T-cell (primary cell): Measurements from ENCODE around the gene ARF3. TPM values are rescaled to one million over a fixed set of nuclear protein-coding genes. Genes with fewer than 3 reads are reported as not detected.

Experiments used
- ATAC-seq, 4 experiments: fragments of 200-7000 bp in 3 of 4; fragments of 150-1000 bp in 1 of 4; cut with Tn5 transposase; replicated peaks in 1 of 4; 1 replicate in 3 of 4; 2 replicates in 1 of 4; pipeline ENCODE4 v1.10.0; 2021; ENCODE audit warnings: moderate library complexity in 3 of 4, mild to moderate bottlenecking in 2 of 4, moderate number of reproducible peaks in 1 of 4
- CTCF ChIA-PET, 2 donors: fragments of 300-600 bp; sonication (Branson Sonifier 250); formaldehyde crosslinking; loops; one replicate each; lab custom pipeline; 2022; ENCODE audit warnings: antibody characterized with exemption in 2 of 2; lab: Charles Lee
- POLR2A ChIA-PET, 2 donors: fragments of 300-600 bp; sonication (Branson Sonifier 250); formaldehyde crosslinking; loops; one replicate each; lab custom pipeline; 2022; ENCODE audit warnings: antibody characterized with exemption in 2 of 2; lab: Charles Lee
- DNase-seq, 35 experiments: peaks; one replicate each; pipeline versions ENCODE4 v3.0.0 to v3.0.0-alpha.2; 2013 to 2023
- H3K27ac ChIP-seq: one replicate; pipeline ENCODE4 v1.5.1; 2013; ENCODE audit warnings: low read length
- H3K27me3 ChIP-seq, 2 experiments: replicated peaks in 1 of 2; 1 replicate in 1 of 2; 2 replicates in 1 of 2; pipeline versions ENCODE4 v1.6.1 to v1.7.0; 2013; ENCODE audit warnings: low read length in 1 of 2, mixed read lengths in 1 of 2; ENCODE audit not compliant: control insufficient read depth in 2 of 2, insufficient read depth in 2 of 2; ENCODE audit errors: extremely low read depth in 1 of 2
- H3K36me3 ChIP-seq, 2 donors: 1 replicate in 1 of 2; 2 replicates in 1 of 2; pipeline versions ENCODE4 v1.6.1 to v1.7.0; 2013; ENCODE audit warnings: low read length in 1 of 2; ENCODE audit not compliant: control insufficient read depth in 2 of 2, insufficient read depth in 1 of 2; ENCODE audit errors: extremely low read depth in 1 of 2
- H3K4me1 ChIP-seq, 2 experiments: 1 replicate in 1 of 2; 2 replicates in 1 of 2; pipeline versions ENCODE4 v1.6.1 to v1.7.0; 2013; ENCODE audit warnings: low read length in 2 of 2, mixed read lengths in 1 of 2; ENCODE audit not compliant: insufficient read depth in 2 of 2, control insufficient read depth in 1 of 2; ENCODE audit errors: extremely low read depth in 1 of 2
- H3K4me3 ChIP-seq, 2 donors: 1 replicate in 1 of 2; 2 replicates in 1 of 2; pipeline versions ENCODE4 v1.5.1 to v1.7.0; 2013; ENCODE audit warnings: mild to moderate bottlenecking in 2 of 2, low read length in 1 of 2, moderate library complexity in 1 of 2; ENCODE audit not compliant: control insufficient read depth in 1 of 2; ENCODE audit errors: extremely low read depth in 1 of 2
- H3K9me3 ChIP-seq: 2 replicates; pipeline ENCODE4 v1.7.0; 2013
- H3K27ac Mint-ChIP-seq, 2 donors: one replicate each; pipeline ENCODE4 v1.8.0; 2020 to 2021; ENCODE audit warnings: mild to moderate bottlenecking in 2 of 2, mixed read lengths in 2 of 2
- H3K27me3 Mint-ChIP-seq, 2 donors: one replicate each; pipeline ENCODE4 v1.8.0; 2021 to 2022; ENCODE audit warnings: mixed read lengths in 2 of 2
- H3K36me3 Mint-ChIP-seq: one replicate; pipeline ENCODE4 v1.8.0; 2021; ENCODE audit warnings: mixed read lengths
- H3K4me1 Mint-ChIP-seq, 3 donors: one replicate each; pipeline ENCODE4 v1.8.0; 2020 to 2022; ENCODE audit warnings: mixed read lengths in 3 of 3, mild to moderate bottlenecking in 1 of 3
- H3K4me3 Mint-ChIP-seq, 3 donors: one replicate each; pipeline ENCODE4 v1.8.0; 2020 to 2022; ENCODE audit warnings: mild to moderate bottlenecking in 3 of 3, mixed read lengths in 3 of 3, moderate library complexity in 3 of 3
- H3K9me3 Mint-ChIP-seq, 3 donors: one replicate each; pipeline ENCODE4 v1.8.0; 2020 to 2022; ENCODE audit warnings: mixed read lengths in 3 of 3
- WGBS: methylation state at CpG from one replicate; pipeline ENCODE4 v1.1.5; 2013; ENCODE audit warnings: missing lambda C conversion rate; ENCODE audit not compliant: insufficient coverage; 5-methylcytosine and 5-hydroxymethylcytosine counted together
- total RNA-seq, 35 experiments: library from RNA in 6 of 35; stranded (reverse) in 6 of 35; fragments of 120-200 nt in 1 of 35; gene quantifications; one replicate each; pipeline versions ENCODE4 v1.2.1 to v1.2.4 and lab custom pipeline; 2013 to 2026

ARF3 gene
- total RNA-seq, 5 donors from 2014 or later (not counting 1 experiment from before 2014, with no cell fraction given), result 63.6 to 82.9 (median 74.3) TPM

GRCh38 chr12:48970702-48971334 lies 13.5 kb upstream of the ARF3 start:
- H3K4me3 Mint-ChIP-seq, result peak overlapping the region; percentile 58 to 82 (median 59)

GRCh38 chr12:48969833-48970701 lies 12.8 kb upstream of the ARF3 start:
- Histone ChIP-seq H3K27ac (no peak overlapping the region), H3K27me3 (peaks cover 6 to 53% of the 10 kb centered on the region in 2 experiments), H3K4me3 (peak overlapping the region; percentile 2 to 64), H3K4me1 (peaks cover 7 to 43% of the 10 kb centered on the region in 2 experiments), H3K36me3 (no peaks in the 10 kb centered on the region), H3K9me3 (no peaks in the 10 kb centered on the region)
- ChIA-PET CTCF (interaction anchor here in 1 of 2 donors (0.7 kb wide), 1 partner anchor 232 kb away, joined by 22 read pairs; no protein-coding TSS in a partner anchor), POLR2A (no interaction called here)
- Mint-ChIP-seq H3K4me1 (peaks cover 26 to 35% (median 29%) of the 10 kb centered on the region in 3 donors), H3K27ac (no peak overlapping the region), H3K36me3 (no peaks in the 10 kb centered on the region), H3K27me3 (peaks cover 32 to 42% of the 10 kb centered on the region in 2 donors), H3K9me3 (no peaks in the 10 kb centered on the region), H3K4me3 (peak overlapping the region; percentile 34 to 82 (median 58))
- 9% methylated on average over 66 of the region's 77 CpGs for WGBS
- peak; percentile 78 to 82 (median 78) for ATAC-seq
- peak in 12 of 35 experiments; percentile 8 to 69 (median 34) for DNase-seq

More at GRCh38 chr12:48970702-48971334, 13.5 kb upstream of the ARF3 start:
- no peaks in the 10 kb centered on the region for H3K36me3 ChIP-seq
- no peak overlapping the region for H3K27ac ChIP-seq
- DNase-seq (no peak), ATAC-seq (no peak)
- ChIA-PET CTCF (no interaction called here), POLR2A (interaction anchor here in 1 of 2 donors (0.7 kb wide), 1 partner anchor 373 kb away, joined by 6 read pairs; no protein-coding TSS in a partner anchor)
- peak overlapping the region in 1 of 2 donors; percentile 64 for H3K4me3 ChIP-seq
- peaks cover 6 to 53% of the 10 kb centered on the region in 2 experiments for H3K27me3 ChIP-seq
- H3K4me1 Mint-ChIP-seq, result peaks cover 26 to 35% (median 29%) of the 10 kb centered on the region in 3 donors
- peaks cover 32 to 43% of the 10 kb centered on the region in 2 donors for H3K27me3 Mint-ChIP-seq
- no peaks in the 10 kb centered on the region for H3K9me3 ChIP-seq
- WGBS, result 47% methylated on average over 3 of the region's 10 CpGs
- H3K36me3 Mint-ChIP-seq, result no peaks in the 10 kb centered on the region
- no peaks in the 10 kb centered on the region for H3K9me3 Mint-ChIP-seq
- H3K27ac Mint-ChIP-seq, result peak overlapping the region in 1 of 2 donors; percentile 76
- H3K4me1 ChIP-seq, result peaks cover 7 to 43% of the 10 kb centered on the region in 2 experiments

- H3K36me3 Mint-ChIP-seq, result no peaks in the 10 kb centered on the region
- 86% methylated on average over 7 of the region's 8 CpGs for WGBS
- no peaks in the 10 kb centered on the region for H3K9me3 Mint-ChIP-seq
- ChIA-PET CTCF (interaction anchor here (0.5 to 2.1 kb wide), 8 partner anchors 9 to 232 kb away, joined by 3 to 22 read pairs (median 4); partner anchors contain the start of genes ARF3 (in 1 of the 2), FKBP11 (in 1 of the 2) and WNT1 (in 1 of the 2)), POLR2A (interaction anchor here in 1 of 2 donors (0.6 kb wide), 1 partner anchor 37 kb away, joined by 4 read pairs; no protein-coding TSS in a partner anchor)
- H3K4me3 Mint-ChIP-seq, result peak overlapping the region in 1 of 3 donors; percentile 82
- H3K4me1 Mint-ChIP-seq, result peaks cover 26 to 35% (median 26%) of the 10 kb centered on the region in 3 donors
- Histone ChIP-seq H3K4me3 (no peak overlapping the region), H3K9me3 (no peaks in the 10 kb centered on the region), H3K4me1 (peaks cover 7 to 42% of the 10 kb centered on the region in 2 experiments), H3K27me3 (peaks cover 6 to 51% of the 10 kb centered on the region in 2 experiments), H3K27ac (no peak overlapping the region), H3K36me3 (no peaks in the 10 kb centered on the region)
- no peak overlapping the region for H3K27ac Mint-ChIP-seq
- no peak for DNase-seq
- ATAC-seq, result no peak
- H3K27me3 Mint-ChIP-seq, result peaks cover 27 to 37% of the 10 kb centered on the region in 2 donors
These were observed 12.0 kb upstream of the ARF3 start for GRCh38 chr12:48969160-48969771.

- peaks cover 6 to 43% of the 10 kb centered on the region in 2 experiments for H3K27me3 ChIP-seq
- H3K4me1 Mint-ChIP-seq, result peaks cover 24 to 35% (median 26%) of the 10 kb centered on the region in 3 donors
- H3K36me3 ChIP-seq, result no peaks in the 10 kb centered on the region
- ChIA-PET CTCF (interaction anchor here (0.6 to 2.1 kb wide), 7 partner anchors 9 to 1087 kb away, joined by 3 to 6 read pairs (median 5); partner anchors contain the start of genes ARF3 (in 1 of the 2), FKBP11 (in 1 of the 2) and WNT1 (in 1 of the 2)), POLR2A (interaction anchor here in 1 of 2 donors (0.6 kb wide), 2 partner anchors 36 to 359 kb away, joined by 4 to 7 read pairs; no protein-coding TSS in a partner anchor)
- peaks cover 7 to 36% of the 10 kb centered on the region in 2 experiments for H3K4me1 ChIP-seq
- 57% methylated on average over 1 of the region's 3 CpGs for WGBS
- H3K4me3 Mint-ChIP-seq, result no peak overlapping the region
- ATAC-seq, result no peak
- no peak for DNase-seq
- no peaks in the 10 kb centered on the region for H3K9me3 Mint-ChIP-seq
- H3K36me3 Mint-ChIP-seq, result no peaks in the 10 kb centered on the region
- no peak overlapping the region for H3K4me3 ChIP-seq
- H3K27ac Mint-ChIP-seq, result no peak overlapping the region
- H3K9me3 ChIP-seq, result no peaks in the 10 kb centered on the region
- peaks cover 24 to 33% of the 10 kb centered on the region in 2 donors for H3K27me3 Mint-ChIP-seq
- H3K27ac ChIP-seq, result no peak overlapping the region
These were observed 11.2 kb upstream of the ARF3 start for GRCh38 chr12:48968467-48968866.

GRCh38 chr12:48967991-48968390 lies 10.7 kb upstream of the ARF3 start:
- Histone ChIP-seq H3K36me3 (no peaks in the 10 kb centered on the region), H3K27me3 (peaks cover 6 to 39% of the 10 kb centered on the region in 2 experiments), H3K4me1 (peaks cover 7 to 36% of the 10 kb centered on the region in 2 experiments), H3K27ac (no peak overlapping the region), H3K4me3 (no peak overlapping the region), H3K9me3 (no peaks in the 10 kb centered on the region)
- no peak for ATAC-seq
- ChIA-PET CTCF (interaction anchor here (0.6 to 2.1 kb wide), 3 partner anchors 43 to 1087 kb away, joined by 5 to 6 read pairs (median 5); partner anchors contain the start of gene FKBP11 (in 1 of the 2)), POLR2A (interaction anchor here in 1 of 2 donors (0.6 kb wide), 1 partner anchor 359 kb away, joined by 7 read pairs; no protein-coding TSS in a partner anchor)
- no peak overlapping the region for H3K27ac Mint-ChIP-seq
- peaks cover 24 to 35% (median 26%) of the 10 kb centered on the region in 3 donors for H3K4me1 Mint-ChIP-seq
- H3K36me3 Mint-ChIP-seq, result no peaks in the 10 kb centered on the region
- H3K9me3 Mint-ChIP-seq, result no peaks in the 10 kb centered on the region
- 100% methylated on average over 1 of the region's 7 CpGs for WGBS
- no peak for DNase-seq
- peaks cover 19 to 28% of the 10 kb centered on the region in 2 donors for H3K27me3 Mint-ChIP-seq
- no peak overlapping the region for H3K4me3 Mint-ChIP-seq
